Loucy (cell line): ENCODE results near the gene UBL7.

Experiments
- CTCF ChIP-seq: fragments of 200-600 bp; sonication (generic); conservative IDR thresholded peaks from 2 replicates; pipeline ENCODE4 v1.5.1; 2014; ENCODE audit warnings: mild to moderate bottlenecking, antibody characterized with exemption, low read length
- EZH2phosphoT487 ChIP-seq: fragments of 200-600 bp; IDR thresholded peaks from 2 replicates; pipeline ENCODE4 v1.6.1; 2018; ENCODE audit warnings: antibody characterized with exemption, mild to moderate bottlenecking, moderate library complexity, borderline replicate concordance

- no peak for TF ChIP-seq CTCF
- no peak for TF ChIP-seq EZH2phosphoT487
These were observed 35.9 kb downstream of the UBL7 start for GRCh38 chr15:74424901-74425528.
